Spleen (tissue), 11 donors: ENCODE results near the gene FAM221B. TPM values are rescaled to one million over a fixed set of nuclear protein-coding genes. Genes with fewer than 3 reads are reported as not detected.

Experiments used
- DNase-seq: peaks from one replicate; pipeline ENCODE4 v3.0.0-alpha.2; 2020
- H3K27ac ChIP-seq, 8 donors: fragments of 200-600 bp; sonication (generic) in 7 of 8; 1 replicate in 4 of 8; 2 replicates in 4 of 8; pipeline versions ENCODE4 v1.5.0 to v1.8.0; 2016 to 2021; ENCODE audit warnings: inconsistent platforms in 4 of 8, mild to moderate bottlenecking in 4 of 8, moderate library complexity in 1 of 8
- H3K27me3 ChIP-seq, 7 donors: fragments of 200-600 bp; sonication (generic) in 6 of 7; replicated peaks in 1 of 7; 1 replicate in 4 of 7; 2 replicates in 3 of 7; pipeline versions ENCODE4 v1.5.0 to v1.8.0; 2016 to 2021; ENCODE audit warnings: inconsistent platforms in 3 of 7, mild to moderate bottlenecking in 1 of 7
- H3K36me3 ChIP-seq, 6 donors: fragments of 200-600 bp; sonication (generic) in 5 of 6; 1 replicate in 4 of 6; 2 replicates in 2 of 6; pipeline versions ENCODE4 v1.5.0 to v1.8.0; 2016 to 2021; ENCODE audit warnings: inconsistent platforms in 2 of 6
- H3K4me1 ChIP-seq, 6 donors: fragments of 200-600 bp; sonication (generic) in 5 of 6; 1 replicate in 3 of 6; 2 replicates in 3 of 6; pipeline versions ENCODE4 v1.5.0 to v1.8.0; 2016 to 2021; ENCODE audit warnings: inconsistent platforms in 3 of 6
- H3K4me3 ChIP-seq, 8 donors: fragments of 200-600 bp; sonication (generic) in 7 of 8; 1 replicate in 4 of 8; 2 replicates in 4 of 8; pipeline versions ENCODE4 v1.5.0 to v1.8.0; 2016 to 2021; ENCODE audit warnings: inconsistent platforms in 4 of 8, mild to moderate bottlenecking in 4 of 8, moderate library complexity in 2 of 8
- H3K9me3 ChIP-seq, 8 donors: fragments of 200-600 bp; sonication (generic) in 7 of 8; 1 replicate in 4 of 8; 2 replicates in 4 of 8; pipeline versions ENCODE4 v1.5.0 to v1.8.0; 2016 to 2021; ENCODE audit warnings: inconsistent platforms in 4 of 8
- POLR2A ChIP-seq, 3 donors: fragments of 450-650 bp; IDR thresholded peaks; one replicate each; pipeline ENCODE4 v1.5.1; 2017; ENCODE audit warnings: antibody characterized with exemption in 3 of 3, mild to moderate bottlenecking in 1 of 3
- POLR2AphosphoS5 ChIP-seq, 3 donors: sonication (generic); formaldehyde crosslinking; IDR thresholded peaks; one replicate each; pipeline ENCODE4 v1.5.1; 2017; ENCODE audit warnings: antibody characterized with exemption in 3 of 3
- WGBS, 5 donors: extraction: QIAGEN DNeasy Blood & Tissue Kit in 3 of 5; methylation state at CpG; one replicate each; pipeline versions ENCODE4 v1.1.5 to v1.1.7; 2013 to 2018; 5-methylcytosine and 5-hydroxymethylcytosine counted together
- intact Hi-C: fragments of 100-400 bp; cut with DNase I; formaldehyde crosslinking; loops from one replicate; pipeline ENCODE4 v1.15.0; 2023; ENCODE audit warnings: low total_unique reads
- polyA plus RNA-seq, 3 donors: library from polyadenylated mRNA; stranded (reverse); fragments of 200-250 nt; gene quantifications; one replicate each; pipeline ENCODE4 v1.2.1, GENCODE V29; 2013
- total RNA-seq, 7 donors: library from RNA; depleted of rRNA in 3 of 7; stranded (reverse); fragments of >200 nt in 3 of 7; fragmentation: NEBNext Ultra II Directional in 4 of 7; extraction: Animal tissue kit (Norgen Biotek cat#: 25700) in 4 of 7; gene quantifications; one replicate each; pipeline versions ENCODE4 v1.1.0 to v1.2.1, GENCODE V29; 2016 to 2021
- TF ChIP-seq, protein P1 (sequence below), 11 experiments: fragments of 200-600 bp in 7 of 11; fragments of 450-650 bp in 4 of 11; sonication (generic) in 4 of 11; IDR thresholded peaks in 8 of 11; conservative IDR thresholded peaks in 3 of 11; 1 replicate in 7 of 11; 2 replicates in 4 of 11; pipeline versions ENCODE4 v1.4.0 to v1.8.0; 2016 to 2021; ENCODE audit warnings: antibody characterized with exemption in 11 of 11, inconsistent platforms in 4 of 11, mild to moderate bottlenecking in 1 of 11
- donor health status: healthy with polysubstance abuse.
- donor health status: DM: no; HTN: no; CAD: no; lungs with moderate emphysema.
- donor health status: DM: no; HTN: no; CAD: no.
- donor health status: Bipolar disorder and iron deficiency.
- donor health status: healthy.
- donor health status: DM: no; HTN: no; CAD: no.
- donor health status: DM: yes; HTN: yes; CAD: no.

FAM221B gene
- total and polyA plus RNA-seq, 10 donors: not detected

DNA sequence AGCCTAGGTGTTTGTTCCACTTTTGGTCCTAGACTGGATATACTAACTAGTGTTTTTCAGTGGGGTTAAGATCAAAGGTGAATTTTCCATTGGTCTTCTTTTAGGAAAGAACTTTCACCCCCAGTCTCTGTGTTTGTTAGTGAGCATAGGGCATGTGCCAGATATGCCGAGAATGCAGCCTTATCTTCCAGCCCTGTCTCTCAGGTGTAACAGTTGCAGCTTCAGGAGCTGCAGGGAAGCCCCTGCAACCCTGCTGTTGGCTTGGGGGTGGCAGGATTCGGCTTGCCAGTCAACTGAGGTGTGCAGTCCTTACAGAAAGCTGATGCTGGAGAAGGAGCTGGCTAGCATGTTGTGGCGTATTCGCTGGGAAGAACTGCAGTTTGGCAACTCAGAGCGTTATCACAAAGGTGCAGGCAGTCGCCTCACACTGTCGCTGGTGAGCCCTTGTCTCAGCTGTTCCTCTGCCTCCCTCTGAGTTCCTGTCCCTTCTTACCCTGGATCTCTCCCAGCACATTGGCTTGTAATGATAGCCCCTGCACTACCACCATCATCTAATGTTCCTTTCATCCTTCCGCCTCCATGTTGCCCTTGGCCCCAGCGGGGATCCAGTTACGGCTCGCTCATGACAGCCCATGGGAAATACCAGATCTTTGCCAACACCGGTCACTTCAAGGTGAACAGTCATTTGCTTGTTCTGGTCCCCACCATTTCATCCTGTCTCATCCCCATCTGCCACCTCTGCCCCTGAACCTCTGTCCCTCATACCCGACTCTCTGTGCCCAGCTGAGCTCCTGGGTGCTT is 27.0 kb downstream of the FAM221B start:
- Histone ChIP-seq H3K4me1 (no peaks in the 10 kb centered on the region), H3K9me3 (no peaks in the 10 kb centered on the region), H3K27ac (no peak overlapping the region), H3K36me3 (peaks cover 0 to 47% (median 21%) of the 10 kb centered on the region in 6 donors), H3K27me3 (no peaks in the 10 kb centered on the region), H3K4me3 (no peak overlapping the region)
- 90 to 97% (median 95%) methylated on average over 13 of the region's 13 CpGs for WGBS, 5 donors
- intact Hi-C loops: loop anchor here (10.0 kb wide), 2 partner anchors 57 to 223 kb away; partner anchors contain the start of genes GBA2 and RGP1
- TF ChIP-seq, protein P1, sequence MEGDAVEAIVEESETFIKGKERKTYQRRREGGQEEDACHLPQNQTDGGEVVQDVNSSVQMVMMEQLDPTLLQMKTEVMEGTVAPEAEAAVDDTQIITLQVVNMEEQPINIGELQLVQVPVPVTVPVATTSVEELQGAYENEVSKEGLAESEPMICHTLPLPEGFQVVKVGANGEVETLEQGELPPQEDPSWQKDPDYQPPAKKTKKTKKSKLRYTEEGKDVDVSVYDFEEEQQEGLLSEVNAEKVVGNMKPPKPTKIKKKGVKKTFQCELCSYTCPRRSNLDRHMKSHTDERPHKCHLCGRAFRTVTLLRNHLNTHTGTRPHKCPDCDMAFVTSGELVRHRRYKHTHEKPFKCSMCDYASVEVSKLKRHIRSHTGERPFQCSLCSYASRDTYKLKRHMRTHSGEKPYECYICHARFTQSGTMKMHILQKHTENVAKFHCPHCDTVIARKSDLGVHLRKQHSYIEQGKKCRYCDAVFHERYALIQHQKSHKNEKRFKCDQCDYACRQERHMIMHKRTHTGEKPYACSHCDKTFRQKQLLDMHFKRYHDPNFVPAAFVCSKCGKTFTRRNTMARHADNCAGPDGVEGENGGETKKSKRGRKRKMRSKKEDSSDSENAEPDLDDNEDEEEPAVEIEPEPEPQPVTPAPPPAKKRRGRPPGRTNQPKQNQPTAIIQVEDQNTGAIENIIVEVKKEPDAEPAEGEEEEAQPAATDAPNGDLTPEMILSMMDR (IDR thresholded peaks at IDR 0.05 in 8 of 11, conservative IDR thresholded peaks at IDR 0.05 in 3 of 11): no peak
- TF ChIP-seq POLR2A (IDR thresholded peaks at IDR 0.05) (no peak), POLR2AphosphoS5 (IDR thresholded peaks at IDR 0.05) (no peak)
- no peak for DNase-seq

DNA sequence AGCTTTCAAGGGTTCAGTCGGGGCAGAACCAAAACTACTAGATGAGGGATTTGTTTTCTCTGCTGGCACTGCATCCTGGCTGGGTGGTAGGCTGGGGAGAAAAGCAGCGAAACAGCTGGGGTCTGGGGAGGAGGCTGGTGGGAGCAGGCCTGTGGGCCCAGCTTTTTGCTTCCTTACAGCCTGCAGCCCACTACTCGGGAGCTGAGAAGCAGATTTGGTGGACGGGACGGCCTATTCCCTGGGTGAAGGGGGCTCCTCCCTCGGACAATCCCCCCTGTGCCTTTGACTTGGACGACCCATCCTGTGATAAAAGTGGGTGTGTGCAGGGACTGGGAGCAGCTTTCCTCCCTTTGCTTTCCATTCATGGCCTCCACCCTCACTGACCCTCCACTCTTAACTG is 28.0 kb downstream of the FAM221B start:
- no peak for TF ChIP-seq POLR2AphosphoS5 (IDR thresholded peaks at IDR 0.05)
- TF ChIP-seq POLR2A (IDR thresholded peaks at IDR 0.05): no peak
- TF ChIP-seq, protein P1 (IDR thresholded peaks at IDR 0.05 in 8 of 11, conservative IDR thresholded peaks at IDR 0.05 in 3 of 11): no peak
- Histone ChIP-seq H3K4me3 (no peak overlapping the region), H3K4me1 (no peaks in the 10 kb centered on the region), H3K36me3 (peaks cover 0 to 37% (median 13%) of the 10 kb centered on the region in 6 donors), H3K27me3 (no peaks in the 10 kb centered on the region), H3K27ac (no peak overlapping the region), H3K9me3 (no peaks in the 10 kb centered on the region)
- WGBS, 5 donors: 84 to 95% (median 90%) methylated on average over 7 of the region's 7 CpGs
- no peak for DNase-seq
- intact Hi-C loops: loop anchor here (10.0 kb wide), 2 partner anchors 56 to 224 kb away; partner anchors contain the start of genes GBA2 and RGP1

DNA sequence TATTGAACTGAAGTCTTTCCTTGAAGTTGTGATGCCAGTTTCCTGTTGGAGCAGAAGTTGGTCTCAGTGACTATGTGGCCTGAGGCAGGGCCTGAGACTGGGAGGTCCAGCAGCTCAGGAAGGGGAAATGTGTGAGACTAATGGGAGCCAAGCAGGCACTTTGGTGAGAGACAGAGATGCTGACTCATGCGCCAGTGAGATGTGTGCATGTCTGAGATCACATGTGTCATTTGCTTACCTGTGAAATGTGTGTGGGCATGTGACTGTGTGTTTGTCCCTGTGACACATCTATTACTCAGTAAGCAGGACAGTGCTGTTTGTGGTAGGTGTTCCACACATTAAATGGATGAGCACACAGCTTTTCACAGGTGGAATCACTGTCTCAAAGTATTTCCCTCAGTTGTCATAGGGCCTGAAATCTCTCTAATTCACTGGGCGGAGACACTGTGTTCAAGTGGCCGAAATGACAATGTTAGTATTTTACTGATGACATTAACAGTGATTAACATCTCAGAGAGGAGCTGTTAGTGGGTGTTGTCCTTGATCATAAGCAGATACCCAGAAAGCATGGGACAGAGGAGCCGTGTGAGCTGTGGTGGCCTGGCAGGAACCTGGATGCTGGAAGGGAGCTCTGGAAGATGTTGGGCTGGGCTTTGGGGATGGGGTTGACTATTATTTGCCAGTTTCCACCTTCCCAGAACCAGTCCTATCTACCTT is 29.7 kb downstream of the FAM221B start:
- intact Hi-C loops: no loop called here
- no peaks in the 10 kb centered on the region for H3K27me3 ChIP-seq
- TF ChIP-seq POLR2AphosphoS5 (IDR thresholded peaks at IDR 0.05): no peak
- TF ChIP-seq, protein P1 (IDR thresholded peaks at IDR 0.05 in 8 of 11, conservative IDR thresholded peaks at IDR 0.05 in 3 of 11): no peak
- TF ChIP-seq POLR2A (IDR thresholded peaks at IDR 0.05): no peak
- 82 to 94% (median 89%) methylated on average over 4 of the region's 4 CpGs for WGBS, 5 donors
- peaks cover 0 to 38% (median 13%) of the 10 kb centered on the region in 6 donors for H3K36me3 ChIP-seq
- no peak overlapping the region for H3K4me3 ChIP-seq
- no peaks in the 10 kb centered on the region for H3K9me3 ChIP-seq
- H3K4me1 ChIP-seq: no peaks in the 10 kb centered on the region
- DNase-seq: no peak
- H3K27ac ChIP-seq: no peak overlapping the region
